Measurements from ENCODE around the gene MAGI3.

The MAGI3 gene

GRCh38 chr1:113662101-113662500 lies 271.8 kb downstream of the MAGI3 start:
- no peak for TF ChIP-seq CTCF (IDR thresholded peaks at IDR 0.05; ENCODE audit: insufficient read depth, low read length, missing control alignments)
- H3K4me3 ChIP-seq (ENCODE audit: low read depth, low read length): no peak overlapping the region
- no peak for DNase-seq (ENCODE audit: low read depth, low spot score)
- ChIA-PET CTCF (no interaction called here), POLR2A (no interaction called here)

GRCh38 chr1:113663165-113663951 lies 273.0 kb downstream of the MAGI3 start:
- CTCF ChIA-PET: no interaction called here
- H3K4me3 ChIP-seq (ENCODE audit: low read depth, low read length): no peak overlapping the region
- no peak for DNase-seq (ENCODE audit: low read depth, low spot score)
- POLR2A ChIA-PET: no interaction called here
- TF ChIP-seq CTCF (IDR thresholded peaks at IDR 0.05; ENCODE audit: insufficient read depth, low read length, missing control alignments): no peak

- POLR2A ChIA-PET: no interaction called here
- CTCF ChIA-PET: interaction anchor here (1.6 kb wide), 1 partner anchor 593 kb away, joined by 4 read pairs; the partner anchor contains the start of gene LRIG2
- no peak overlapping the region for H3K4me3 ChIP-seq (ENCODE audit: low read depth, low read length)
- TF ChIP-seq CTCF (IDR thresholded peaks at IDR 0.05; ENCODE audit: insufficient read depth, low read length, missing control alignments): no peak
- no peak for DNase-seq (ENCODE audit: low read depth, low spot score)
Measured at GRCh38 chr1:113665071-113665470, 274.8 kb downstream of the MAGI3 start.

- no peak for TF ChIP-seq CTCF (IDR thresholded peaks at IDR 0.05; ENCODE audit: insufficient read depth, low read length, missing control alignments)
- POLR2A ChIA-PET: no interaction called here
- H3K4me3 ChIP-seq (ENCODE audit: low read depth, low read length): no peak overlapping the region
- DNase-seq (ENCODE audit: low read depth, low spot score): no peak
- CTCF ChIA-PET: interaction anchor here (1.8 kb wide), 1 partner anchor 10 kb away, joined by 5 read pairs; no protein-coding TSS in a partner anchor
Measured at GRCh38 chr1:113666126-113666525, 275.8 kb downstream of the MAGI3 start.

GRCh38 chr1:113669988-113670387 lies 279.7 kb downstream of the MAGI3 start:
- no peak for TF ChIP-seq CTCF (IDR thresholded peaks at IDR 0.05; ENCODE audit: insufficient read depth, low read length, missing control alignments)
- DNase-seq (ENCODE audit: low read depth, low spot score): no peak
- no peak overlapping the region for H3K4me3 ChIP-seq (ENCODE audit: low read depth, low read length)
- ChIA-PET POLR2A (no interaction called here), CTCF (interaction anchor here (1.2 kb wide), 1 partner anchor 531 kb away, joined by 4 read pairs; no protein-coding TSS in a partner anchor)

- POLR2A ChIA-PET: no interaction called here
Measured at GRCh38 chr1:113670650-113671049, 280.3 kb downstream of the MAGI3 start.

More at GRCh38 chr1:113670650-113671049, 280.3 kb downstream of the MAGI3 start:
- no peak overlapping the region for H3K4me3 ChIP-seq (ENCODE audit: low read depth, low read length)
- TF ChIP-seq CTCF (IDR thresholded peaks at IDR 0.05; ENCODE audit: insufficient read depth, low read length, missing control alignments): no peak
- no peak for DNase-seq (ENCODE audit: low read depth, low spot score)
- CTCF ChIA-PET: interaction anchor here (0.8 to 1.2 kb wide), 2 partner anchors 530 to 531 kb away, joined by 3 to 4 read pairs; no protein-coding TSS in a partner anchor
